Tibial nerve (tissue), 4 donors: ENCODE results near the gene SCLT1. TPM values are rescaled to one million over a fixed set of nuclear protein-coding genes. Genes with fewer than 3 reads are reported as not detected.
A peak's percentile ranks its signal among the peaks of the same experiment; 100 is the strongest.

Experiments used
- DNase-seq, 2 donors: peaks; one replicate each; pipeline ENCODE4 v3.0.0-alpha.2; 2019; ENCODE audit warnings: low spot score in 2 of 2
- H3K27ac ChIP-seq, 4 donors: fragments of 200-600 bp; sonication (generic) in 3 of 4; one replicate each; pipeline ENCODE4 v1.5.1; 2017 to 2019; ENCODE audit warnings: mild to moderate bottlenecking in 1 of 4
- H3K27me3 ChIP-seq, 2 donors: fragments of 200-600 bp; sonication (generic) in 1 of 2; one replicate each; pipeline versions ENCODE4 v1.5.1 to v1.6.0; 2017 to 2019
- H3K36me3 ChIP-seq, 3 donors: fragments of 200-600 bp; sonication (generic); one replicate each; pipeline ENCODE4 v1.5.1; 2018 to 2019
- H3K4me1 ChIP-seq, 4 donors: fragments of 200-600 bp; sonication (generic) in 3 of 4; one replicate each; pipeline ENCODE4 v1.5.1; 2017 to 2019
- H3K4me3 ChIP-seq, 4 donors: fragments of 200-600 bp; sonication (generic) in 3 of 4; one replicate each; pipeline ENCODE4 v1.5.1; 2017 to 2019; ENCODE audit warnings: mild to moderate bottlenecking in 1 of 4, moderate library complexity in 1 of 4
- H3K9me3 ChIP-seq, 4 donors: fragments of 200-600 bp; sonication (generic) in 3 of 4; one replicate each; pipeline ENCODE4 v1.5.1; 2017 to 2019
- CTCF ChIP-seq, 5 experiments: fragments of 200-600 bp in 3 of 5; fragments of 450-650 bp in 2 of 5; sonication (generic) in 3 of 5; IDR thresholded peaks; one replicate each; pipeline ENCODE4 v1.5.1; 2016 to 2019; ENCODE audit warnings: antibody characterized with exemption in 5 of 5, mild to moderate bottlenecking in 3 of 5, moderate library complexity in 2 of 5
- EP300 ChIP-seq, 2 donors: sonication (generic); formaldehyde crosslinking; IDR thresholded peaks; one replicate each; pipeline ENCODE4 v1.6.1; 2017; ENCODE audit warnings: antibody characterized with exemption in 2 of 2, mild to moderate bottlenecking in 1 of 2
- POLR2A ChIP-seq, 2 donors: fragments of 450-650 bp; IDR thresholded peaks; one replicate each; pipeline ENCODE4 v1.6.1; 2017; ENCODE audit warnings: antibody characterized with exemption in 2 of 2, mild to moderate bottlenecking in 2 of 2, moderate library complexity in 2 of 2
- WGBS, 2 donors: methylation state at CpG; one replicate each; pipeline ENCODE4 v1.1.5; 2018; 5-methylcytosine and 5-hydroxymethylcytosine counted together
- total RNA-seq, 4 donors: library from RNA; depleted of rRNA; stranded (reverse); fragments of >200 nt; gene quantifications; one replicate each; pipeline ENCODE4 v1.1.0, GENCODE V29; 2016

The SCLT1 gene
- total RNA-seq, 4 donors from 2014 or later, result 9.2 to 28.8 (median 18.6) TPM

GRCh38 chr4:129110931-129111330 lies 17.6 kb upstream of the SCLT1 start:
- H3K4me1 ChIP-seq, result no peaks in the 10 kb centered on the region
- no peaks in the 10 kb centered on the region for H3K27me3 ChIP-seq
- no peaks in the 10 kb centered on the region for H3K9me3 ChIP-seq
- WGBS, 2 donors, result 81 to 82% methylated on average over 3 of the region's 3 CpGs
- no peak for DNase-seq
- H3K36me3 ChIP-seq, result peaks cover 0 to 23% (median 0%) of the 10 kb centered on the region in 3 donors
- H3K27ac ChIP-seq, result no peak overlapping the region
- no peak overlapping the region for H3K4me3 ChIP-seq
- TF ChIP-seq POLR2A (IDR thresholded peaks at IDR 0.05) (no peak), EP300 (IDR thresholded peaks at IDR 0.05) (no peak), CTCF (IDR thresholded peaks at IDR 0.05) (no peak)

- no peak overlapping the region for H3K4me3 ChIP-seq
Observed at GRCh38 chr4:129109965-129110824, 16.9 kb upstream of the SCLT1 start.

GRCh38 chr4:129098531-129099001 lies 5.2 kb upstream of the SCLT1 start:
- H3K27ac ChIP-seq, result no peak overlapping the region
- H3K36me3 ChIP-seq, result no peaks in the 10 kb centered on the region
- no peak overlapping the region for H3K4me3 ChIP-seq
- H3K27me3 ChIP-seq, result no peaks in the 10 kb centered on the region
- H3K9me3 ChIP-seq, result no peaks in the 10 kb centered on the region
- DNase-seq, result no peak
- TF ChIP-seq POLR2A (IDR thresholded peaks at IDR 0.05), result no peak
- no peak for TF ChIP-seq CTCF (IDR thresholded peaks at IDR 0.05)
- TF ChIP-seq EP300 (IDR thresholded peaks at IDR 0.05), result no peak
- H3K4me1 ChIP-seq, result peaks cover 0 to 21% (median 3%) of the 10 kb centered on the region in 4 donors

More at GRCh38 chr4:129109965-129110824, 16.9 kb upstream of the SCLT1 start:
- Histone ChIP-seq H3K4me1 (no peaks in the 10 kb centered on the region), H3K36me3 (peaks cover 0 to 23% (median 0%) of the 10 kb centered on the region in 3 donors), H3K27ac (no peak overlapping the region), H3K27me3 (no peaks in the 10 kb centered on the region), H3K9me3 (no peaks in the 10 kb centered on the region)
- TF ChIP-seq POLR2A (IDR thresholded peaks at IDR 0.05) (no peak), CTCF (IDR thresholded peaks at IDR 0.05) (no peak), EP300 (IDR thresholded peaks at IDR 0.05) (no peak)
- 69 to 70% methylated on average over 3 of the region's 3 CpGs for WGBS, 2 donors
- DNase-seq, result no peak

GRCh38 chr4:129095811-129096454 lies 2.6 kb upstream of the SCLT1 start, which contains the start of gene C4orf33:
TSS of gene C4orf33 (plus strand) at chr4:129096152. CDS start at chr4:129102611, 6,459 bp downstream.
- Histone ChIP-seq H3K4me1 (peaks cover 0 to 38% (median 7%) of the 10 kb centered on the region in 4 donors), H3K27me3 (no peaks in the 10 kb centered on the region), H3K36me3 (no peaks in the 10 kb centered on the region), H3K9me3 (no peaks in the 10 kb centered on the region), H3K4me3 (peak within 1 kb of the TSS; percentile 31 to 63 (median 50)), H3K27ac (peak within 1 kb of the TSS; percentile 55 to 90 (median 88))
- TF ChIP-seq POLR2A (IDR thresholded peaks at IDR 0.05), result no peak
- peak in 1 of 2 donors; percentile 75 for TF ChIP-seq EP300 (IDR thresholded peaks at IDR 0.05)
- WGBS, 2 donors, result 2 to 5% methylated on average over 14 of the region's 14 CpGs
- peak; percentile 53 to 68 for DNase-seq

GRCh38 chr4:129094347-129094746 lies 1.0 kb upstream of the SCLT1 start:
- peak overlapping the region in 3 of 4 donors; percentile 88 to 95 (median 92) for H3K27ac ChIP-seq
- no peak for DNase-seq
- no peaks in the 10 kb centered on the region for H3K9me3 ChIP-seq
- no peak for TF ChIP-seq EP300 (IDR thresholded peaks at IDR 0.05)
- TF ChIP-seq CTCF (IDR thresholded peaks at IDR 0.05), result no peak
- no peak for TF ChIP-seq POLR2A (IDR thresholded peaks at IDR 0.05)
- no peaks in the 10 kb centered on the region for H3K36me3 ChIP-seq
- peaks cover 0 to 42% (median 7%) of the 10 kb centered on the region in 4 donors for H3K4me1 ChIP-seq
- 66 to 73% methylated on average over 3 of the region's 3 CpGs for WGBS, 2 donors
- H3K27me3 ChIP-seq, result no peaks in the 10 kb centered on the region
- H3K4me3 ChIP-seq, result peak overlapping the region in 2 of 4 donors; percentile 53 to 61
